Measurements from ENCODE around the gene ENPEP. TPM values are rescaled to one million over a fixed set of nuclear protein-coding genes. Genes with fewer than 3 reads are reported as not detected.

Gene ENPEP
- total RNA-seq, 6 experiments from 2014 or later, result 15.5 to 28.7 (median 24.7) TPM

DNA sequence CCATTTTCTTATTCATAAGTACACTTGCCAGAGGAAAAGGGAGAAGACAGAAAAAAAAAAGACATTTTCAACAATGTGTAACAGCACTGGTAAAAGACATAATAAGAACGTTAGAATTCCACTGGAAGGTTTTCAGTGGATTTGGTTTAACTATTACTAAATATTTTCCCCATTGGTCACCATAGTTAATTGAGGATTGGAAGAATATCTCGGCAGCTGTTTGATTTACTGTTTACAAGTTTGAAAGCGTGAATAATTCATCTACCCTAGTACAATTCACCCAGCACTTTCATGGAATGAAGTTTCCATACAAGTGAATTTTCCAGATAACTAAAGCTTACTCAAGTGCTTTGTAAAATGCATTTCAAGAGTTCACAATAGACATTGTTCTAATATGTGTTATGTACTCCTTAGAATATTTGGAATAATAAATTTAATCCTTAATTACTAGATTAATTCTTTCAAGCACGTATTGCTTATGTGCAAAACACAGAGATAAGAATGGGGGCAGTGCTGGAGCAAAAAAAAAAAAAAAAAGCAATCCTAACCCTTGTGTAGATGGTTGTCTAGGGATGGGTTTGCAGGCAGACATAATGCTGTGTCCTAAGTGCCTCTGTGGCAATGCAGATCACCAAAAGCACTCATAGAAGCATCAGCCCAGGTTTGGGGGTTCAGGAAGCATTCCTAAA lies 57.1 kb downstream of the ENPEP start:
- no peak overlapping the region for H3K4me3 ChIP-seq
- no peaks in the 10 kb centered on the region for H3K36me3 ChIP-seq
- H3K9me3 ChIP-seq, result no peaks in the 10 kb centered on the region
- DNase-seq (no peak), ATAC-seq (no peak)
- no peak overlapping the region for H3K27ac ChIP-seq
- WGBS (ENCODE audit: insufficient coverage, low coverage, low lambda C conversion rate, missing lambda C conversion rate), result 71% methylated on average over 4 of the region's 4 CpGs
- no peaks in the 10 kb centered on the region for H3K4me1 ChIP-seq
- intact Hi-C loops (cut with DNase I), result no loop called here
- H3K27me3 ChIP-seq, result no peaks in the 10 kb centered on the region
- TF ChIP-seq POLR2A (IDR thresholded peaks at IDR 0.05), result no peak
- TF ChIP-seq, protein P1, sequence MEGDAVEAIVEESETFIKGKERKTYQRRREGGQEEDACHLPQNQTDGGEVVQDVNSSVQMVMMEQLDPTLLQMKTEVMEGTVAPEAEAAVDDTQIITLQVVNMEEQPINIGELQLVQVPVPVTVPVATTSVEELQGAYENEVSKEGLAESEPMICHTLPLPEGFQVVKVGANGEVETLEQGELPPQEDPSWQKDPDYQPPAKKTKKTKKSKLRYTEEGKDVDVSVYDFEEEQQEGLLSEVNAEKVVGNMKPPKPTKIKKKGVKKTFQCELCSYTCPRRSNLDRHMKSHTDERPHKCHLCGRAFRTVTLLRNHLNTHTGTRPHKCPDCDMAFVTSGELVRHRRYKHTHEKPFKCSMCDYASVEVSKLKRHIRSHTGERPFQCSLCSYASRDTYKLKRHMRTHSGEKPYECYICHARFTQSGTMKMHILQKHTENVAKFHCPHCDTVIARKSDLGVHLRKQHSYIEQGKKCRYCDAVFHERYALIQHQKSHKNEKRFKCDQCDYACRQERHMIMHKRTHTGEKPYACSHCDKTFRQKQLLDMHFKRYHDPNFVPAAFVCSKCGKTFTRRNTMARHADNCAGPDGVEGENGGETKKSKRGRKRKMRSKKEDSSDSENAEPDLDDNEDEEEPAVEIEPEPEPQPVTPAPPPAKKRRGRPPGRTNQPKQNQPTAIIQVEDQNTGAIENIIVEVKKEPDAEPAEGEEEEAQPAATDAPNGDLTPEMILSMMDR (IDR thresholded peaks at IDR 0.05), result no peak

DNA sequence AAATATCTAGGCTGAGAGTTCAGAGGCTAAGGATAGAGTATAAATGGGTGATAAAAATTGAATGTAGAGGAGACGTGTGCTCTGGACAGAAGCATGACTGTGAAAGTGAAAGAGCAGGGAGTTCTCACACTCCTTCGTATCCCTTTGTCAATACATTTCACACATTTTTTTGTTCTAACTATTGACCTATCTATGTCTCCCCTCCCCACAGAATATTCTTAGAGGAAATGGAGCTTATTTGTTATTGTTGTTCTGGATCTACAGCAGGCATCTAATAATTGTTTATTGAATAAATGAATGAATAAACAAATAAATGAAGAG lies 57.6 kb downstream of the ENPEP start:
- Histone ChIP-seq H3K27me3 (no peaks in the 10 kb centered on the region), H3K9me3 (no peaks in the 10 kb centered on the region), H3K4me1 (no peaks in the 10 kb centered on the region), H3K4me3 (no peak overlapping the region), H3K36me3 (no peaks in the 10 kb centered on the region), H3K27ac (no peak overlapping the region)
- TF ChIP-seq, protein P1 (IDR thresholded peaks at IDR 0.05), result no peak
- no peak for TF ChIP-seq POLR2A (IDR thresholded peaks at IDR 0.05)
- no peak for DNase-seq
- peak in 1 of 4 donors; percentile 30 for ATAC-seq
- intact Hi-C loops (cut with DNase I), result no loop called here
- 46% methylated on average over 2 of the region's 2 CpGs for WGBS (ENCODE audit: insufficient coverage, low coverage, low lambda C conversion rate, missing lambda C conversion rate)

DNA sequence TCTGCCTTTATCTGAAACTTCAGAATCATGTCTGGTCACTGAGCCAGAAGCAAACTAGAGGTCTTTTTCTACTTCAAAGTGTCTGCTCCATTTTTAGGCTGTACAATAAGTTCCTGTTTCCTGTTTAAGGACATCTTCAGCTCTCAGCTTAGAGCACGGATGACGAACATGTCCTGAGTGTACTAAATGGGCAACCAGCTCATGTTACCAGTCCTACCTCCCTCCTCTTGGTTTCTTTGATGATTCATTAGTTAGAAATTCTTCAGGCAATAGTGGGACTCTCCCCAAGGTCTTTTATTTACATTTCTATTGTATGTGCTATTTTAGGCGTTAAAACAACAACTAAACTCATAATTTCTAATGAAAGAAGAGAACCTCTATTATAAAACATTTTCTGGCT lies 58.0 kb downstream of the ENPEP start:
- WGBS (ENCODE audit: insufficient coverage, low coverage, low lambda C conversion rate, missing lambda C conversion rate), result 63% methylated on average over 3 of the region's 3 CpGs
- H3K4me1 ChIP-seq, result no peaks in the 10 kb centered on the region
- ATAC-seq, result peak in 1 of 4 donors; percentile 79
- no peak overlapping the region for H3K27ac ChIP-seq
- intact Hi-C loops (cut with DNase I), result no loop called here
- no peak overlapping the region for H3K4me3 ChIP-seq
- no peaks in the 10 kb centered on the region for H3K36me3 ChIP-seq
- TF ChIP-seq, protein P1 (IDR thresholded peaks at IDR 0.05), result no peak
- TF ChIP-seq POLR2A (IDR thresholded peaks at IDR 0.05), result no peak
- DNase-seq, result no peak
- no peaks in the 10 kb centered on the region for H3K27me3 ChIP-seq
- no peaks in the 10 kb centered on the region for H3K9me3 ChIP-seq

DNA sequence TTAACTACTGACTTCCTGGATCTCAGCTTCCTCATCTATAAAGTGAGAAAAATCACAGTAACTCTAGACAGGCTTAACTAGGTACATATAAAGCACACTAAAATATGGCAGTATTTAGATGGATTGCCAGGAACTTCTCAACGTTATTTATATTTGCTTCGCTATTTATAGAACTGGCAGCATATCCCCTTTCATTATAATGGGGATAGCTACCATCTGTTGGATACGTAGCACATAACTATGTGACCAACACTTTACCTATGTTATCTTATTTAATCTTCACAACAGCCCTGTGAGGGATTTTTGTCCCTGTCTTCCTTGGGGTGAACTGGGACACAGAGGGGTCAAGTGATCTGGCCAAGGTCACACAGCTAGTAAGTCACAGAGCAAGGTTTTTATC lies 64.6 kb downstream of the ENPEP start:
- 65% methylated on average over 3 of the region's 3 CpGs for WGBS (ENCODE audit: insufficient coverage, low coverage, low lambda C conversion rate, missing lambda C conversion rate)
- no peak overlapping the region for H3K27ac ChIP-seq
- peaks cover 0 to 4% (median 0%) of the 10 kb centered on the region in 4 donors for H3K36me3 ChIP-seq
- DNase-seq (no peak), ATAC-seq (no peak)
- intact Hi-C loops (cut with DNase I), result no loop called here
- H3K27me3 ChIP-seq, result no peaks in the 10 kb centered on the region
- no peaks in the 10 kb centered on the region for H3K4me1 ChIP-seq
- no peak for TF ChIP-seq POLR2A (IDR thresholded peaks at IDR 0.05)
- TF ChIP-seq, protein P1 (IDR thresholded peaks at IDR 0.05), result no peak
- no peaks in the 10 kb centered on the region for H3K9me3 ChIP-seq
- H3K4me3 ChIP-seq, result no peak overlapping the region
